RPMI7951 (cell line): Measurements from ENCODE around the gene OR10A6. TPM values are rescaled to one million over a fixed set of nuclear protein-coding genes. Genes with fewer than 3 reads are reported as not detected.

Experiments used
- total RNA-seq: library from RNA; depleted of rRNA; stranded (reverse); fragments of >200 nt; shearing (Covaris generic); gene quantifications from 2 replicates; pipeline ENCODE4 v1.2.3, GENCODE V29; 2014; rRNA removed

The OR10A6 gene
- total RNA-seq, 1 experiment from 2014 or later, result not detected

Other genes with a start within 250 kb of the OR10A6 start
- 0.10 TPM in 1 of 2 replicates, not detected in the other for gene OVCH2, start 224.8 kb downstream of the OR10A6 start, total RNA-seq
- not detected in 2 replicates for gene OR5P2, start 134.3 kb downstream of the OR10A6 start, total RNA-seq
- not detected in 2 replicates for gene OR5P3, start 100.4 kb downstream of the OR10A6 start, total RNA-seq
- not detected in 2 replicates for gene OR10A3, start 10.4 kb upstream of the OR10A6 start, total RNA-seq
- not detected in 2 replicates for gene NLRP10, start 34.2 kb upstream of the OR10A6 start, total RNA-seq
- 207 and 216 TPM in 2 replicates for gene EIF3F, start 56.1 kb upstream of the OR10A6 start, total RNA-seq
- gene TUB, start 149.9 kb upstream of the OR10A6 start, total RNA-seq, result under 0.01 and 0.10 TPM in 2 replicates
- not detected in 2 replicates for gene RIC3, start 237.8 kb upstream of the OR10A6 start, total RNA-seq